HepG2 (cell line): ENCODE data around the gene SNAPC4. TPM values are rescaled to one million over a fixed set of nuclear protein-coding genes. Genes with fewer than 3 reads are reported as not detected.

Experiments used
- ARID2 ChIP-seq: sonication (generic); formaldehyde crosslinking; IDR thresholded peaks from 2 replicates; pipeline ENCODE4 v1.8.1; 2022; ENCODE audit warnings: mild to moderate bottlenecking, missing genetic modification reagents, borderline replicate concordance
- GMEB1 ChIP-seq: sonication (generic); formaldehyde crosslinking; IDR thresholded peaks from 2 replicates; pipeline ENCODE4 v1.5.1; 2020; ENCODE audit warnings: missing genetic modification reagents, mild to moderate bottlenecking, borderline replicate concordance
- HOXA7 ChIP-seq: sonication (generic); formaldehyde crosslinking; IDR thresholded peaks from 2 replicates; pipeline ENCODE4 v1.8.1; 2022; ENCODE audit warnings: mild to moderate bottlenecking, missing genetic modification reagents, moderate library complexity
- HOXA9 ChIP-seq: sonication (generic); formaldehyde crosslinking; IDR thresholded peaks from 2 replicates; pipeline ENCODE4 v1.8.1; 2022; ENCODE audit warnings: missing genetic modification reagents, mild to moderate bottlenecking, moderate library complexity, borderline replicate concordance
- KDM3A ChIP-seq: IDR thresholded peaks from 2 replicates; pipeline ENCODE4 v1.6.1; 2018; ENCODE audit warnings: low read depth, missing compliant biosample characterization
- MYNN ChIP-seq: sonication (generic); formaldehyde crosslinking; IDR thresholded peaks from 2 replicates; pipeline ENCODE4 v1.4.0; 2020; ENCODE audit warnings: mild to moderate bottlenecking, low read depth, missing genetic modification reagents
- NR2F2 ChIP-seq: IDR thresholded peaks from 2 replicates; pipeline ENCODE4 v1.6.1; 2012; ENCODE audit warnings: low read depth, inconsistent platforms, borderline replicate concordance
- PAXIP1 ChIP-seq: sonication (generic); formaldehyde crosslinking; conservative IDR thresholded peaks from 2 replicates; pipeline ENCODE4 v1.4.0; 2020; ENCODE audit warnings: mild to moderate bottlenecking, missing genetic modification reagents, moderate library complexity
- RAD51 ChIP-seq: fragments of 450-650 bp; IDR thresholded peaks from 2 replicates; pipeline ENCODE4 v1.6.1; 2016; ENCODE audit warnings: borderline replicate concordance
- RBM39 ChIP-seq: fragments of 200-400 bp; formaldehyde crosslinking; IDR thresholded peaks from one replicate; pipeline ENCODE4 v1.6.1; 2018; ENCODE audit warnings: antibody characterized with exemption, mild to moderate bottlenecking, low read depth, low read length; ENCODE audit not compliant: poor library complexity, severe bottlenecking
- SP4 ChIP-seq: sonication (generic); formaldehyde crosslinking; IDR thresholded peaks from 2 replicates; pipeline ENCODE4 v1.8.1; 2023; ENCODE audit warnings: mild to moderate bottlenecking, missing genetic modification reagents
- U2AF1 ChIP-seq: fragments of 200-400 bp; formaldehyde crosslinking; optimal IDR thresholded peaks from 2 replicates; pipeline ENCODE3; 2017; ENCODE audit warnings: mild to moderate bottlenecking, low read depth, low read length
- ZBTB38 ChIP-seq: sonication (generic); formaldehyde crosslinking; IDR thresholded peaks from 2 replicates; pipeline ENCODE4 v1.5.1; 2020; ENCODE audit warnings: mild to moderate bottlenecking, missing genetic modification reagents
- ZBTB43 ChIP-seq: sonication (generic); formaldehyde crosslinking; conservative IDR thresholded peaks from 2 replicates; pipeline ENCODE4 v1.4.0; 2020; ENCODE audit warnings: missing genetic modification reagents
- ZNF430 ChIP-seq: sonication (generic); formaldehyde crosslinking; IDR thresholded peaks from 2 replicates; pipeline ENCODE4 v1.9.0; 2021; ENCODE audit warnings: mild to moderate bottlenecking, missing genetic modification reagents
- ZNF703 ChIP-seq: sonication (generic); formaldehyde crosslinking; IDR thresholded peaks from 2 replicates; pipeline ENCODE4 v1.5.1; 2020; ENCODE audit warnings: missing genetic modification reagents, mild to moderate bottlenecking, moderate library complexity, borderline replicate concordance
- ZNF704 ChIP-seq: sonication (generic); formaldehyde crosslinking; IDR thresholded peaks from 2 replicates; pipeline ENCODE4 v1.8.1; 2023; ENCODE audit warnings: mild to moderate bottlenecking, inconsistent platforms, moderate library complexity, missing genetic modification reagents, borderline replicate concordance
- ZNF790 ChIP-seq: sonication (generic); formaldehyde crosslinking; IDR thresholded peaks from 2 replicates; pipeline ENCODE4 v1.8.0; 2022; ENCODE audit warnings: missing genetic modification reagents, mild to moderate bottlenecking, borderline replicate concordance
- ZSCAN21 ChIP-seq: sonication (generic); formaldehyde crosslinking; IDR thresholded peaks from 2 replicates; pipeline ENCODE4 v1.8.0; 2022; ENCODE audit warnings: mild to moderate bottlenecking, missing genetic modification reagents, moderate library complexity, borderline replicate concordance
- ZSCAN25 ChIP-seq: sonication (generic); formaldehyde crosslinking; IDR thresholded peaks from 2 replicates; pipeline ENCODE4 v1.8.0; 2022; ENCODE audit warnings: mild to moderate bottlenecking, missing genetic modification reagents
- polyA plus RNA-seq, 8 experiments: library from polyadenylated mRNA; depleted of rRNA in 3 of 8; stranded (reverse) in 7 of 8; unstranded in 1 of 8; fragments of >200 nt; fragmentation: Illumina TruSeq in 4 of 8; extraction: Trizol in 4 of 8; gene quantifications; 2 replicates each; pipeline versions ENCODE4 v1.2.1 to v1.2.3, GENCODE V29; 2011 to 2016; ENCODE audit warnings: low read depth in 4 of 8, missing spikeins in 1 of 8, mixed read lengths in 1 of 8; ENCODE audit not compliant: insufficient read depth in 1 of 8
- total RNA-seq, 5 experiments: library from RNA; depleted of rRNA; stranded (reverse); fragments of >200 nt; fragmentation: Illumina TruSeq; extraction: Trizol; gene quantifications; 2 replicates each; pipeline ENCODE4 v1.2.3, GENCODE V29; 2016; ENCODE audit warnings: low read depth in 1 of 5

The SNAPC4 gene
- total and polyA plus RNA-seq, 2 of the 13 experiments (the other 11 are each of a cell fraction or from before 2014, with no cell fraction given): 2.0 to 6.0 TPM

- TF ChIP-seq ZNF430 (CRISPR knock-in tag) (0 out of 2 replicates have a peak, but pooled peaks have one; percentile 52), ARID2 (CRISPR knock-in tag) (0 out of 2 replicates have a peak, but pooled peaks have one; percentile 25), ZNF703 (no peak), U2AF1 (no peak), PAXIP1 (CRISPR knock-in tag) (no peak; the same call in 1 of the 2 replicates), NR2F2 (peak; percentile 31; the same call in 1 of the 2 replicates), ZSCAN25 (CRISPR knock-in tag) (peak; percentile 60), HOXA9 (CRISPR knock-in tag) (0 out of 2 replicates have a peak, but pooled peaks have one; percentile 44), ZBTB43 (0 out of 2 replicates have a peak, but pooled peaks have one; percentile 23), KDM3A (0 out of 2 replicates have a peak, but pooled peaks have one; percentile 62), ZSCAN21 (peak; percentile 81; the same call in 1 of the 2 replicates), GMEB1 (peak; percentile 87), HOXA7 (CRISPR knock-in tag) (no peak), ZNF704 (CRISPR knock-in tag) (0 out of 2 replicates have a peak, but pooled peaks have one; percentile 31), ZBTB38 (CRISPR knock-in tag) (peak; percentile 85), MYNN (CRISPR knock-in tag) (no peak), SP4 (peak; percentile 30; the same call in 1 of the 2 replicates), RAD51 (no peak), RBM39 (peak; percentile 22), ZNF790 (peak; percentile 73; the same call in 1 of the 2 replicates)
Observed at GRCh38 chr9:136400038-136400834, at the start of gene SNAPC4 (continued).
